Lower leg skin (tissue), 4 donors: ENCODE data around the gene KIAA0825. TPM values are rescaled to one million over a fixed set of nuclear protein-coding genes. Genes with fewer than 3 reads are reported as not detected.

ENCODE experiments used
- DNase-seq, 2 donors: peaks; one replicate each; pipeline ENCODE4 v3.0.0-alpha.2; 2019; ENCODE audit warnings: low spot score in 2 of 2
- H3K4me3 ChIP-seq: fragments of 200-600 bp; sonication (generic); 2 replicates; pipeline ENCODE4 v1.5.1; 2017; ENCODE audit warnings: mild to moderate bottlenecking, low read depth; ENCODE audit not compliant: poor library complexity, severe bottlenecking
- CTCF ChIP-seq, 3 donors: fragments of 450-650 bp; IDR thresholded peaks; one replicate each; pipeline ENCODE4 v1.5.1; 2016; ENCODE audit warnings: antibody characterized with exemption in 3 of 3, mild to moderate bottlenecking in 3 of 3, moderate library complexity in 2 of 3
- POLR2A ChIP-seq, 2 donors: fragments of 450-650 bp; IDR thresholded peaks; one replicate each; pipeline ENCODE4 v1.6.1; 2016 to 2017; ENCODE audit warnings: antibody characterized with exemption in 2 of 2, mild to moderate bottlenecking in 1 of 2, moderate library complexity in 1 of 2
- WGBS, 2 donors: methylation state at CpG; one replicate each; pipeline ENCODE4 v1.1.5; 2018; 5-methylcytosine and 5-hydroxymethylcytosine counted together
- intact Hi-C: fragments of 100-400 bp; cut with DNase I; formaldehyde crosslinking; loops from one replicate; pipeline ENCODE4 v1.15.0; 2023; ENCODE audit warnings: low total_unique reads
- total RNA-seq, 4 donors: library from RNA; depleted of rRNA; stranded (reverse); fragments of >200 nt; gene quantifications; one replicate each; pipeline ENCODE4 v1.1.0, GENCODE V29; 2016

Gene KIAA0825
- total RNA-seq, 4 donors from 2014 or later: 1.6 to 3.4 (median 2.5) TPM

- no peak for TF ChIP-seq POLR2A (IDR thresholded peaks at IDR 0.05)
- no peak for TF ChIP-seq CTCF (IDR thresholded peaks at IDR 0.05)
- 92 to 97% methylated on average over 1 of the region's 1 CpG for WGBS, 2 donors
- H3K4me3 ChIP-seq: no peak overlapping the region
- intact Hi-C loops: no loop called here
- no peak for DNase-seq
Observed at GRCh38 chr5:94329115-94329514, 289.3 kb downstream of the KIAA0825 start.

GRCh38 chr5:94326586-94326985, 291.8 kb downstream of the KIAA0825 start:
- intact Hi-C loops: no loop called here
- H3K4me3 ChIP-seq: no peak overlapping the region
- DNase-seq: no peak
- WGBS, 2 donors: 96% methylated on average over 5 of the region's 5 CpGs
- TF ChIP-seq POLR2A (IDR thresholded peaks at IDR 0.05): no peak
- no peak for TF ChIP-seq CTCF (IDR thresholded peaks at IDR 0.05)

- no peak for DNase-seq
- 75 to 77% methylated on average over 6 of the region's 6 CpGs for WGBS, 2 donors
- intact Hi-C loops: no loop called here
- no peak overlapping the region for H3K4me3 ChIP-seq
- TF ChIP-seq POLR2A (IDR thresholded peaks at IDR 0.05): no peak
- TF ChIP-seq CTCF (IDR thresholded peaks at IDR 0.05): no peak
Observed at GRCh38 chr5:94316916-94317838, 301.2 kb downstream of the KIAA0825 start.

- DNase-seq: no peak
- TF ChIP-seq CTCF (IDR thresholded peaks at IDR 0.05): no peak
- no peak for TF ChIP-seq POLR2A (IDR thresholded peaks at IDR 0.05)
Observed at GRCh38 chr5:94314460-94315131, 303.8 kb downstream of the KIAA0825 start.

GRCh38 chr5:94313696-94314095, 304.7 kb downstream of the KIAA0825 start:
- DNase-seq: no peak
- TF ChIP-seq CTCF (IDR thresholded peaks at IDR 0.05) (no peak), POLR2A (IDR thresholded peaks at IDR 0.05) (no peak)
- intact Hi-C loops: no loop called here
- H3K4me3 ChIP-seq: peak overlapping the region; percentile 12
- 93 to 100% methylated on average over 3 of the region's 3 CpGs for WGBS, 2 donors

More at GRCh38 chr5:94314460-94315131, 303.8 kb downstream of the KIAA0825 start:
- intact Hi-C loops: no loop called here
- WGBS, 2 donors: 79 to 81% methylated on average over 7 of the region's 7 CpGs
- H3K4me3 ChIP-seq: no peak overlapping the region
